HG03460 (cell line): ENCODE data around the gene AKAP7.
"Not testable (repeated sequence)": the region's sequence is repeated elsewhere in the genome, so short reads cannot be mapped to it uniquely, and the experiment has no call there.

ENCODE experiments used
- ATAC-seq: cut with Tn5 transposase; IDR thresholded peaks from one replicate; pipeline ENCODE4 v1.9.1; 2021; ENCODE audit not compliant: unreplicated experiment

The AKAP7 gene

GRCh38 chr6:131135244-131136020 lies at the start of gene AKAP7:
Gene AKAP7 (plus strand): TSS chr6:131135467. CDS start chr6:131135764, 297 bp downstream.
- ATAC-seq = peak; percentile 70

GRCh38 chr6:131090339-131090738 lies 44.9 kb upstream of the AKAP7 start:
- not testable (repeated sequence) for ATAC-seq

GRCh38 chr6:131091944-131092343 lies 43.3 kb upstream of the AKAP7 start:
- not testable (repeated sequence) for ATAC-seq

GRCh38 chr6:131093334-131093733 lies 41.9 kb upstream of the AKAP7 start:
- no peak for ATAC-seq

- ATAC-seq = no peak
Measured at GRCh38 chr6:131096786-131097185, 38.5 kb upstream of the AKAP7 start.

- ATAC-seq = no peak
Measured at GRCh38 chr6:131101911-131102680, 33.2 kb upstream of the AKAP7 start.

GRCh38 chr6:131103296-131103695 lies 32.0 kb upstream of the AKAP7 start:
- ATAC-seq = no peak

- no peak for ATAC-seq
Measured at GRCh38 chr6:131103901-131104300, 31.4 kb upstream of the AKAP7 start.

- no peak for ATAC-seq
Measured at GRCh38 chr6:131107151-131107550, 28.1 kb upstream of the AKAP7 start.

- no peak for ATAC-seq
Measured at GRCh38 chr6:131112249-131112648, 23.0 kb upstream of the AKAP7 start.

- no peak for ATAC-seq
Measured at GRCh38 chr6:131115651-131116050, 19.6 kb upstream of the AKAP7 start.

GRCh38 chr6:131116321-131116720 lies 18.9 kb upstream of the AKAP7 start:
- ATAC-seq = no peak

GRCh38 chr6:131116755-131117360 lies 18.4 kb upstream of the AKAP7 start:
- ATAC-seq = no peak

- ATAC-seq = no peak
Measured at GRCh38 chr6:131117878-131118277, 17.4 kb upstream of the AKAP7 start.

GRCh38 chr6:131122007-131122406 lies 13.3 kb upstream of the AKAP7 start:
- no peak for ATAC-seq

GRCh38 chr6:131122516-131122915 lies 12.8 kb upstream of the AKAP7 start:
- ATAC-seq = no peak

GRCh38 chr6:131124336-131125071 lies 10.8 kb upstream of the AKAP7 start:
- ATAC-seq = no peak

GRCh38 chr6:131125431-131125830 lies 9.8 kb upstream of the AKAP7 start:
- no peak for ATAC-seq

GRCh38 chr6:131129689-131130553 lies 5.3 kb upstream of the AKAP7 start:
- ATAC-seq = no peak

GRCh38 chr6:131130554-131130940 lies 4.7 kb upstream of the AKAP7 start:
- no peak for ATAC-seq
